ENCODE results near the gene BCDIN3D. TPM values are rescaled to one million over a fixed set of nuclear protein-coding genes. Genes with fewer than 3 reads are reported as not detected.
A peak's percentile ranks its signal among the peaks of the same experiment; 100 is the strongest.

BCDIN3D gene
- total RNA-seq, 3 donors from 2014 or later: 2.2 to 6.0 (median 3.9) TPM

DNA sequence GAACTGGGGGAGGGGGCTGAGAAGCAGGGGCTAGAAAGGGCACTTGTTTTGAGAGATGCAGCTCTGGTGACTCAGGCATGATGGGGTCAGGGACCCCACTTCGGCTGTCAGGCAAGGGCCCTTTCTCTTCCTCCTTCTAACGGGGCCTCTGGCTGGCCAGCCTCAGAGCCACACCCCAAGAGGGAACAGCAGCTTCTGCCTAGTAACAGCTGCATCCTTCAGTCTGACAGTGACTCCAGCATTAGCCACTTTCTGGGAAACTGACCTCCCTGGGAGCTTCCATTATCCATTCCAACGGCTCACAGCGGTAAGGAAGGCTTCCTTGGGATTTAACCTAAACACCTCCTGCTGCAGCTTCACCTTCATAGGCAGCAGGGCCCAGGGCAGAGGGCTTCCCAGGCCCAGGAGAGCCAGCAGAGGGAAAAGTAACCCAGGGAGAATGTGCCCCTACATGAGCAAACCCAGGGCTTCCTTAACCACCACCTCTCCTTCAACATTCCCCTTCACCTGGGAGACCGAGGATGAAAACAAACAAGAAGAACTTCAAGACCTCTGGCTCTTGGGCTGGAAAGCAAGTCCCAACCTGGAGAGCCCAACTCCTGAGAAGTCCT, 17.4 kb downstream of the BCDIN3D start:
- no peak for TF ChIP-seq POLR2AphosphoS5 (IDR thresholded peaks at IDR 0.05)
- TF ChIP-seq POLR2A (IDR thresholded peaks at IDR 0.05): no peak
- TF ChIP-seq, protein P1, sequence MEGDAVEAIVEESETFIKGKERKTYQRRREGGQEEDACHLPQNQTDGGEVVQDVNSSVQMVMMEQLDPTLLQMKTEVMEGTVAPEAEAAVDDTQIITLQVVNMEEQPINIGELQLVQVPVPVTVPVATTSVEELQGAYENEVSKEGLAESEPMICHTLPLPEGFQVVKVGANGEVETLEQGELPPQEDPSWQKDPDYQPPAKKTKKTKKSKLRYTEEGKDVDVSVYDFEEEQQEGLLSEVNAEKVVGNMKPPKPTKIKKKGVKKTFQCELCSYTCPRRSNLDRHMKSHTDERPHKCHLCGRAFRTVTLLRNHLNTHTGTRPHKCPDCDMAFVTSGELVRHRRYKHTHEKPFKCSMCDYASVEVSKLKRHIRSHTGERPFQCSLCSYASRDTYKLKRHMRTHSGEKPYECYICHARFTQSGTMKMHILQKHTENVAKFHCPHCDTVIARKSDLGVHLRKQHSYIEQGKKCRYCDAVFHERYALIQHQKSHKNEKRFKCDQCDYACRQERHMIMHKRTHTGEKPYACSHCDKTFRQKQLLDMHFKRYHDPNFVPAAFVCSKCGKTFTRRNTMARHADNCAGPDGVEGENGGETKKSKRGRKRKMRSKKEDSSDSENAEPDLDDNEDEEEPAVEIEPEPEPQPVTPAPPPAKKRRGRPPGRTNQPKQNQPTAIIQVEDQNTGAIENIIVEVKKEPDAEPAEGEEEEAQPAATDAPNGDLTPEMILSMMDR (IDR thresholded peaks at IDR 0.05): no peak
- intact Hi-C loops (cut with DNase I; ENCODE audit: low total_unique reads): loop anchor here (1.0 kb wide), 1 partner anchor 59 kb away; no protein-coding TSS in a partner anchor
- DNase-seq (ENCODE audit: low spot score in 2 of 2): no peak
- Histone ChIP-seq H3K27me3 (no peaks in the 10 kb centered on the region), H3K27ac (peak overlapping the region; percentile 87 to 89), H3K4me3 (peak overlapping the region in 2 of 3 donors; percentile 87 to 89), H3K4me1 (peaks cover 4 to 19% of the 10 kb centered on the region in 2 donors), H3K36me3 (no peaks in the 10 kb centered on the region), H3K9me3 (no peaks in the 10 kb centered on the region)

DNA sequence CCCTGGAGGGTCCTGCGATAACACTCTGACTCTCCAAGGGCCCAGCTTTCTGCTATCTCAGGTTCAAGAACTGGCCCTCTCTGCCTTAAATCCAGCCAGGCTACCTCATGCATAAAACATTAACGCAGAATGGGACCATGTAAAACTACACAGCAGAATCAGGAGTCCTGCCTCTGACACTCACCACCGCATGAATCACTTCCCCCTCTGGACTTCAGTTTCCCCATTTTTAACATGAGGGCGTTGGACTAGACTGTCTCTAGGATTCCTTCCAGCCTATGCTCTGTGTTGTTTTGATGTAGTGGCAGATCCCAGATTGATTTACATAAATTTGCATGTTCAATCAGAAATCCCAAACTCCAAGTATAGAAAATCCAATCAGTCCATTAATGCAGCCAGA, 18.0 kb downstream of the BCDIN3D start:
- Histone ChIP-seq H3K27me3 (no peaks in the 10 kb centered on the region), H3K9me3 (no peaks in the 10 kb centered on the region), H3K4me1 (peaks cover 4 to 19% of the 10 kb centered on the region in 2 donors), H3K4me3 (peak overlapping the region in 1 of 3 donors; percentile 87), H3K36me3 (no peaks in the 10 kb centered on the region), H3K27ac (peak overlapping the region; percentile 87 to 89)
- intact Hi-C loops (cut with DNase I; ENCODE audit: low total_unique reads): loop anchor here (1.0 kb wide), 1 partner anchor 59 kb away; no protein-coding TSS in a partner anchor
- DNase-seq (ENCODE audit: low spot score in 2 of 2): no peak
- TF ChIP-seq POLR2A (IDR thresholded peaks at IDR 0.05) (no peak), POLR2AphosphoS5 (IDR thresholded peaks at IDR 0.05) (no peak)
- TF ChIP-seq, protein P1 (IDR thresholded peaks at IDR 0.05): no peak

DNA sequence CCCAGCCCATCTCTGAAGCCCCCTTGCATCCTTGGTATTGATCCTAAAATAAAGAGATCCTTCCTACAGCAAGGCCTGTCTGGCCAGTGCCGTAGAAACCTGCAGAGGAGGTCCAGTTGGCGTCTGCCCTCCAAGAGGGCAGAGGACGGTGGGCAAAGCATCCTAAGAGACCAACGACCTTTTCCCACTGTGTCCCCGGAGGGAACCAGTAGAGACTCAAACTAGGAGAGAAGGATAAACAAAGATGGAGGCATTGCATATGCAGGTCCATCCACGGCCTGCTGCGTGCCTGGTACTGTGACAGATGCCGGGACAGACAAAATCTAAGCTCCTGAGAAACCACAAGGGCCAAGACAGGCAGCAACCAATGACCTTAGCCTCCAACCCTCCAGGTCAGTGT, 18.5 kb downstream of the BCDIN3D start:
- Histone ChIP-seq H3K9me3 (no peaks in the 10 kb centered on the region), H3K4me1 (peaks cover 4 to 19% of the 10 kb centered on the region in 2 donors), H3K36me3 (no peaks in the 10 kb centered on the region), H3K27ac (peak overlapping the region; percentile 87 to 89), H3K4me3 (no peak overlapping the region), H3K27me3 (no peaks in the 10 kb centered on the region)
- DNase-seq (ENCODE audit: low spot score in 2 of 2): no peak
- intact Hi-C loops (cut with DNase I; ENCODE audit: low total_unique reads): no loop called here
- TF ChIP-seq POLR2AphosphoS5 (IDR thresholded peaks at IDR 0.05): no peak
- no peak for TF ChIP-seq POLR2A (IDR thresholded peaks at IDR 0.05)
- TF ChIP-seq, protein P1 (IDR thresholded peaks at IDR 0.05): no peak

DNA sequence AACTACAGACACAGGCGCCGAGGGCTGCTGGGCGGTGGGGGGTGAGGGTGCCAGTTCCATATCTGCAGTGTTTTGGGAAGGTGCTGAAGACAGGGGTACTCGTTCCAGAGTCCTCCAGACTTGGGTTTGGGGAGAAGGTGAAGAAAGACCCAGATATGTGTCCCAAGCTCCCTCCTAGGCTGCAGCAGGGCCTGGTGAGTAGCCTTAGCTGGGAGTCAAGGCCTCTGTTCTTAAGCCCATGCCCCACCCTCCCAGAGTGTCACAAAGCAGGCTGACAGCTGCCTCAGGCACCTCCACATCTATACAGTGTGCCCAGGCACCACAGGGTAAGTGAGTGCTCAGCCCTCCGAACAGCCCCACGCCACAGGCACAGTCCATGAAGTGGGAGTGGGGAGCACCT, 19.0 kb downstream of the BCDIN3D start:
- TF ChIP-seq POLR2AphosphoS5 (IDR thresholded peaks at IDR 0.05): no peak
- no peak for TF ChIP-seq POLR2A (IDR thresholded peaks at IDR 0.05)
- TF ChIP-seq, protein P1 (IDR thresholded peaks at IDR 0.05): no peak
- intact Hi-C loops (cut with DNase I; ENCODE audit: low total_unique reads): no loop called here
- no peak overlapping the region for H3K4me3 ChIP-seq
- H3K36me3 ChIP-seq: no peaks in the 10 kb centered on the region
- H3K9me3 ChIP-seq: no peaks in the 10 kb centered on the region
- peaks cover 4 to 16% of the 10 kb centered on the region in 2 donors for H3K4me1 ChIP-seq
- no peak for DNase-seq (ENCODE audit: low spot score in 2 of 2)
- no peaks in the 10 kb centered on the region for H3K27me3 ChIP-seq
- H3K27ac ChIP-seq: peak overlapping the region; percentile 87 to 89

DNA sequence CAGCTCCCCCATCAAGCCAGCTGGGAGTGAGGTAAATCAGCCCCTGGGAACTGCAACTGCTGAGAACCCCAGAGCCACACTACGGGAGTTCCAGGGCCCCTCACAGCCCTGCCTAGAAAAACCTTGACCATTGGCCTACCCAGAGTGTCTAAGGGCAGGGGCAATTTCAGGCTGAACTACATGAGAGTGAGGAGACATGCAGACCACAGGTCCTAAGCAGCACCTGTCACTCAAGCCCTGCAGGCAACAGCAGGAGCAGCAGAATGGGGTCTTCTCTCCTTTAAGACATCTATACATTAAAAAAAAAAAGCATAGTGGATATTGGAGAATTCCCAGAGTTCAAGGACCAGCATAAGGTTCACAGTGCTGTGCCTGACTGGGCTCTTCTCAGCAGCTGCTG, 19.6 kb downstream of the BCDIN3D start:
- intact Hi-C loops (cut with DNase I; ENCODE audit: low total_unique reads): no loop called here

More for the DNA sequence above, 19.6 kb downstream of the BCDIN3D start:
- no peaks in the 10 kb centered on the region for H3K9me3 ChIP-seq
- TF ChIP-seq, protein P1 (IDR thresholded peaks at IDR 0.05): no peak
- TF ChIP-seq POLR2AphosphoS5 (IDR thresholded peaks at IDR 0.05) (no peak), POLR2A (IDR thresholded peaks at IDR 0.05) (no peak)
- DNase-seq (ENCODE audit: low spot score in 2 of 2): no peak
- H3K36me3 ChIP-seq: no peaks in the 10 kb centered on the region
- no peaks in the 10 kb centered on the region for H3K27me3 ChIP-seq
- no peak overlapping the region for H3K4me3 ChIP-seq
- no peak overlapping the region for H3K27ac ChIP-seq
- peaks cover 4 to 13% of the 10 kb centered on the region in 2 donors for H3K4me1 ChIP-seq
